H9 (cell line): ENCODE data around the gene CCDC91. TPM values are rescaled to one million over a fixed set of nuclear protein-coding genes. Genes with fewer than 3 reads are reported as not detected.

Experiments
- DNase-seq: peaks from one replicate; pipeline ENCODE4 v3.0.0-alpha.2; 2017
- H2AFZ ChIP-seq: one replicate; pipeline ENCODE4 v1.6.1; 2013; ENCODE audit warnings: mild to moderate bottlenecking, low read length, control low read depth, moderate library complexity
- H2AK5ac ChIP-seq: 2 replicates; pipeline ENCODE4 v1.6.1; 2013; ENCODE audit warnings: low read length, control low read depth, mixed read lengths; ENCODE audit not compliant: insufficient read length
- H2BK120ac ChIP-seq: one replicate; pipeline ENCODE4 v1.6.1; 2013; ENCODE audit warnings: low read depth, mild to moderate bottlenecking, low read length, control low read depth, inconsistent platforms; ENCODE audit not compliant: poor library complexity, severe bottlenecking
- H2BK12ac ChIP-seq: 2 replicates; pipeline ENCODE4 v1.6.1; 2013; ENCODE audit warnings: low read length, control low read depth, mixed read lengths, low read depth; ENCODE audit not compliant: insufficient read length
- H2BK15ac ChIP-seq: 2 replicates; pipeline ENCODE4 v1.6.1; 2013; ENCODE audit warnings: low read depth, low read length, control low read depth
- H2BK20ac ChIP-seq: one replicate; pipeline ENCODE4 v1.6.1; 2013; ENCODE audit warnings: low read depth, mild to moderate bottlenecking, low read length, control low read depth, inconsistent platforms; ENCODE audit not compliant: poor library complexity, severe bottlenecking
- H2BK5ac ChIP-seq: 2 replicates; pipeline ENCODE4 v1.6.1; 2013; ENCODE audit warnings: low read length, control low read depth, mixed read lengths; ENCODE audit not compliant: insufficient read length
- H3K14ac ChIP-seq: 2 replicates; pipeline ENCODE4 v1.6.1; 2013; ENCODE audit warnings: low read length, control low read depth; ENCODE audit not compliant: insufficient read depth
- H3K18ac ChIP-seq: 2 replicates; pipeline ENCODE4 v1.6.1; 2013; ENCODE audit warnings: low read depth, mild to moderate bottlenecking, mixed read lengths, low read length, control low read depth; ENCODE audit not compliant: insufficient read length
- H3K23ac ChIP-seq: 2 replicates; pipeline ENCODE4 v1.6.1; 2013; ENCODE audit warnings: low read length, control low read depth, mixed read lengths, low read depth; ENCODE audit not compliant: insufficient read length
- H3K23me2 ChIP-seq: 2 replicates; pipeline ENCODE4 v1.6.1; 2013; ENCODE audit warnings: low read depth, mild to moderate bottlenecking, mixed read lengths, low read length, control low read depth; ENCODE audit not compliant: insufficient read length, poor library complexity, severe bottlenecking
- H3K27ac ChIP-seq: 2 replicates; pipeline ENCODE4 v1.5.1; 2013; ENCODE audit warnings: low read length, control low read depth, mixed read lengths, low read depth; ENCODE audit not compliant: insufficient read length
- H3K27me3 ChIP-seq: 2 replicates; pipeline ENCODE4 v1.6.1; 2013; ENCODE audit warnings: low read length, control low read depth, inconsistent platforms; ENCODE audit not compliant: insufficient read depth
- H3K4ac ChIP-seq: 2 replicates; pipeline ENCODE4 v1.6.1; 2013; ENCODE audit warnings: low read depth, mild to moderate bottlenecking, control low read depth, inconsistent platforms, low read length, moderate library complexity
- H3K4me1 ChIP-seq: 2 replicates; pipeline ENCODE4 v1.6.1; 2013; ENCODE audit warnings: low read length, control low read depth, inconsistent platforms; ENCODE audit not compliant: insufficient read depth
- H3K4me2 ChIP-seq: 2 replicates; pipeline ENCODE4 v1.6.1; 2013; ENCODE audit warnings: low read length, control low read depth, mixed read lengths; ENCODE audit not compliant: insufficient read length, insufficient read depth
- H3K56ac ChIP-seq: 2 replicates; pipeline ENCODE4 v1.6.1; 2013; ENCODE audit warnings: low read depth, mild to moderate bottlenecking, mixed read lengths, low read length, control low read depth; ENCODE audit not compliant: insufficient read length
- H3K79me1 ChIP-seq: 2 replicates; pipeline ENCODE4 v1.6.1; 2013; ENCODE audit warnings: low read depth, mild to moderate bottlenecking, moderate library complexity, low read length, control low read depth, inconsistent platforms; ENCODE audit not compliant: insufficient read depth, poor library complexity, severe bottlenecking
- H3K79me2 ChIP-seq: 2 replicates; pipeline ENCODE4 v1.6.1; 2013; ENCODE audit warnings: low read length, control low read depth, inconsistent platforms; ENCODE audit not compliant: insufficient read depth
- H3K9ac ChIP-seq: 2 replicates; pipeline ENCODE4 v1.6.1; 2013; ENCODE audit warnings: low read length, control low read depth, mixed read lengths; ENCODE audit not compliant: insufficient read length; ENCODE audit errors: extremely low read depth
- H3K9me3 ChIP-seq: one replicate; pipeline ENCODE4 v1.6.1; 2013; ENCODE audit warnings: low read depth, low read length, inconsistent platforms; ENCODE audit not compliant: control insufficient read depth
- H3T11ph ChIP-seq: one replicate; pipeline ENCODE4 v1.6.1; 2013; ENCODE audit warnings: mild to moderate bottlenecking, low read length, control low read depth, inconsistent platforms
- H4K20me1 ChIP-seq: one replicate; pipeline ENCODE4 v1.6.1; 2013; ENCODE audit not compliant: control insufficient read depth, insufficient read length, insufficient read depth
- H4K5ac ChIP-seq: 2 replicates; pipeline ENCODE4 v1.6.1; 2013; ENCODE audit warnings: low read depth, mild to moderate bottlenecking, mixed read lengths, low read length, control low read depth; ENCODE audit not compliant: insufficient read length
- H4K8ac ChIP-seq: replicated peaks from 2 replicates; pipeline ENCODE4 v1.6.1; 2013; ENCODE audit warnings: low read length, control low read depth, mixed read lengths, low read depth; ENCODE audit not compliant: insufficient read length
- H4K91ac ChIP-seq: 2 replicates; pipeline ENCODE4 v1.6.1; 2013; ENCODE audit warnings: low read depth, mild to moderate bottlenecking, moderate library complexity, mixed read lengths, low read length, control low read depth; ENCODE audit not compliant: insufficient read length
- H3K27ac Mint-ChIP-seq, 3 experiments: 2 replicates in 2 of 3; 3 replicates in 1 of 3; pipeline ENCODE4 v1.8.0; 2020 to 2021; ENCODE audit warnings: mixed read lengths in 3 of 3, mild to moderate bottlenecking in 1 of 3, moderate library complexity in 1 of 3
- H3K27me3 Mint-ChIP-seq: 2 replicates; pipeline ENCODE4 v1.8.0; 2021; ENCODE audit warnings: low read depth, mild to moderate bottlenecking, moderate library complexity, mixed read lengths
- H3K36me3 Mint-ChIP-seq, 3 experiments: 2 replicates in 2 of 3; 3 replicates in 1 of 3; pipeline ENCODE4 v1.8.0; 2020 to 2021; ENCODE audit warnings: low read depth in 3 of 3, mixed read lengths in 3 of 3; ENCODE audit not compliant: insufficient read depth in 1 of 3
- H3K4me1 Mint-ChIP-seq, 2 experiments: 2 replicates each; pipeline ENCODE4 v1.8.0; 2020; ENCODE audit warnings: mixed read lengths in 2 of 2
- H3K4me3 Mint-ChIP-seq, 2 experiments: 2 replicates in 1 of 2; 3 replicates in 1 of 2; pipeline ENCODE4 v1.8.0; 2020 to 2021; ENCODE audit warnings: mild to moderate bottlenecking in 2 of 2, mixed read lengths in 2 of 2, moderate library complexity in 1 of 2
- H3K9me3 Mint-ChIP-seq, 2 experiments: 2 replicates in 1 of 2; 3 replicates in 1 of 2; pipeline ENCODE4 v1.8.0; 2020; ENCODE audit warnings: mild to moderate bottlenecking in 2 of 2, mixed read lengths in 2 of 2, moderate library complexity in 1 of 2
- WGBS: extraction: QIAGEN DNeasy Blood & Tissue Kit; methylation state at CpG from one replicate; pipeline ENCODE4 v1.1.7; 2013; ENCODE audit warnings: missing lambda C conversion rate, low lambda C conversion rate, mixed read lengths; ENCODE audit not compliant: insufficient read length; ENCODE audit errors: extremely low coverage; 5-methylcytosine and 5-hydroxymethylcytosine counted together
- total RNA-seq: library from RNA; stranded (reverse); gene quantifications from 2 replicates; pipeline ENCODE4 v1.2.1, GENCODE V29; 2021
- TF ChIP-seq, protein P1 (sequence below): fragments of 200-600 bp; sonication (generic); conservative IDR thresholded peaks from 3 replicates; pipeline ENCODE4 v1.8.0; 2021; ENCODE audit warnings: antibody characterized with exemption, mild to moderate bottlenecking

CCDC91 gene
- total RNA-seq, 1 experiment from 2014 or later = 22.7 TPM

DNA sequence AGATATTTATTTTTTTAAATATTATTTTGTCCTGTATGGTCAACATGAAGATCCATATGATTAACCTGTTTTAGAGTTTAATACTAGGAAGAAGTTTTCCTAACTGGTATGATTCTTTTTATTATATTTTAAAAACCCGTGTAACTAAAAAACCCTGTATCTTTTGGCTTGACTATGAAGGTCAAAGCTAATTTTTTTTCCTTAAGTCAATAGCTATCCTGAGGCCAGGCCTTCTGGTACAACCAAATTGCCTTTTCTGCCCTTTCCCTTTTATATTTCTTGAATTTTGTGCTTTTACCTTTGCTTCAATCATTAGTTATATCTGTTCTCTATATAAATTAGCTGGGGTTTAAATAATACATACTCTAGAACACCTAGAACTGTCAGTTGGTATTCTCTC is 30.6 kb upstream of the CCDC91 start:
- Histone ChIP-seq H3K4me1 (no peaks in the 10 kb centered on the region), H2BK20ac (no peak overlapping the region), H3K9ac (no peak overlapping the region), H2AK5ac (no peak overlapping the region), H3K9me3 (no peaks in the 10 kb centered on the region), H2BK120ac (no peak overlapping the region), H3K79me2 (no peaks in the 10 kb centered on the region), H3K4me2 (no peak overlapping the region), H2BK15ac (no peak overlapping the region), H3K18ac (no peak overlapping the region), H3K23ac (no peak overlapping the region), H3K79me1 (no peaks in the 10 kb centered on the region), H4K20me1 (no peaks in the 10 kb centered on the region), H2BK5ac (no peak overlapping the region), H2AFZ (no peak overlapping the region), H4K91ac (no peak overlapping the region), H3T11ph (no peak overlapping the region), H2BK12ac (no peak overlapping the region), H3K27me3 (no peaks in the 10 kb centered on the region), H3K56ac (no peak overlapping the region), H3K4ac (no peak overlapping the region), H3K23me2 (no peaks in the 10 kb centered on the region), H3K14ac (no peak overlapping the region), H4K8ac (no peak overlapping the region), H4K5ac (no peak overlapping the region), H3K27ac (no peak overlapping the region)
- Mint-ChIP-seq H3K36me3 (no peaks in the 10 kb centered on the region), H3K4me1 (peaks cover 0 to 5% of the 10 kb centered on the region in 2 experiments; a peak in 1 of 4 replicates), H3K9me3 (no peaks in the 10 kb centered on the region), H3K27ac (no peak overlapping the region), H3K4me3 (no peak overlapping the region), H3K27me3 (no peaks in the 10 kb centered on the region)
- no peak for DNase-seq
- WGBS = no CpG with 5 or more reads among the region's 1 CpG
- TF ChIP-seq, protein P1, sequence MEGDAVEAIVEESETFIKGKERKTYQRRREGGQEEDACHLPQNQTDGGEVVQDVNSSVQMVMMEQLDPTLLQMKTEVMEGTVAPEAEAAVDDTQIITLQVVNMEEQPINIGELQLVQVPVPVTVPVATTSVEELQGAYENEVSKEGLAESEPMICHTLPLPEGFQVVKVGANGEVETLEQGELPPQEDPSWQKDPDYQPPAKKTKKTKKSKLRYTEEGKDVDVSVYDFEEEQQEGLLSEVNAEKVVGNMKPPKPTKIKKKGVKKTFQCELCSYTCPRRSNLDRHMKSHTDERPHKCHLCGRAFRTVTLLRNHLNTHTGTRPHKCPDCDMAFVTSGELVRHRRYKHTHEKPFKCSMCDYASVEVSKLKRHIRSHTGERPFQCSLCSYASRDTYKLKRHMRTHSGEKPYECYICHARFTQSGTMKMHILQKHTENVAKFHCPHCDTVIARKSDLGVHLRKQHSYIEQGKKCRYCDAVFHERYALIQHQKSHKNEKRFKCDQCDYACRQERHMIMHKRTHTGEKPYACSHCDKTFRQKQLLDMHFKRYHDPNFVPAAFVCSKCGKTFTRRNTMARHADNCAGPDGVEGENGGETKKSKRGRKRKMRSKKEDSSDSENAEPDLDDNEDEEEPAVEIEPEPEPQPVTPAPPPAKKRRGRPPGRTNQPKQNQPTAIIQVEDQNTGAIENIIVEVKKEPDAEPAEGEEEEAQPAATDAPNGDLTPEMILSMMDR = no peak
